Measurements from ENCODE around the gene ZFYVE9.

Gene ZFYVE9

GRCh38 chr1:52393174-52393573 is 251.3 kb downstream of the ZFYVE9 start:
- DNase-seq, result no peak

All from NCI-H345 (cell line).